Neural cell (in vitro differentiated cells): Measurements from ENCODE around the gene ICE1. TPM values are rescaled to one million over a fixed set of nuclear protein-coding genes. Genes with fewer than 3 reads are reported as not detected.

Source experiments
- H2AFZ ChIP-seq: fragments of 200-600, 300-800 bp; sonication (generic), shearing (Covaris generic); 2 replicates; pipeline ENCODE4 v1.6.0; 2014; ENCODE audit warnings: low read depth, mild to moderate bottlenecking, antibody characterized with exemption, low read length, moderate library complexity
- H3F3A ChIP-seq: fragments of 200-600 bp; shearing (Covaris generic); 2 replicates; pipeline ENCODE4 v1.6.1; 2016; ENCODE audit warnings: mild to moderate bottlenecking, moderate library complexity, mixed read lengths, antibody characterized with exemption, low read length; ENCODE audit not compliant: insufficient read depth, poor library complexity, severe bottlenecking
- H3K27ac ChIP-seq: fragments of 200-600, 300-800 bp; sonication (generic), shearing (Covaris generic); 2 replicates; pipeline ENCODE4 v1.5.1; 2014; ENCODE audit warnings: mild to moderate bottlenecking, low read length, moderate library complexity
- H3K27me3 ChIP-seq: fragments of 300-800, 200-600 bp; sonication (generic), shearing (Covaris generic); 2 replicates; pipeline ENCODE4 v1.6.0; 2014; ENCODE audit warnings: mild to moderate bottlenecking, low read depth, low read length, moderate library complexity; ENCODE audit not compliant: insufficient read depth
- H3K36me3 ChIP-seq: fragments of 300-800, 200-600 bp; sonication (generic), shearing (Covaris generic); 2 replicates; pipeline ENCODE4 v1.5.1; 2014; ENCODE audit warnings: mild to moderate bottlenecking, antibody characterized with exemption, low read length, moderate library complexity; ENCODE audit not compliant: insufficient read depth
- H3K4me2 ChIP-seq: fragments of 300-800, 200-600 bp; sonication (generic), shearing (Covaris generic); 2 replicates; pipeline ENCODE4 v1.6.0; 2014; ENCODE audit warnings: mild to moderate bottlenecking, low read length
- H3K4me3 ChIP-seq: fragments of 300-800, 200-600 bp; sonication (generic), shearing (Covaris generic); 2 replicates; pipeline ENCODE4 v1.5.1; 2014; ENCODE audit warnings: mild to moderate bottlenecking, low read length, moderate library complexity
- H3K79me2 ChIP-seq: fragments of 200-600 bp; shearing (Covaris generic); replicated peaks from 2 replicates; pipeline ENCODE4 v1.6.0; 2014; ENCODE audit warnings: mild to moderate bottlenecking, low read length, moderate library complexity; ENCODE audit not compliant: insufficient read depth
- H3K9ac ChIP-seq: fragments of 300-800, 200-600 bp; sonication (generic), shearing (Covaris generic); 2 replicates; pipeline ENCODE4 v1.6.1; 2016; ENCODE audit warnings: mild to moderate bottlenecking, low read length, mixed read lengths
- H3K9me2 ChIP-seq: fragments of 200-600 bp; shearing (Covaris generic); 2 replicates; pipeline ENCODE4 v1.6.1; 2016; ENCODE audit warnings: mild to moderate bottlenecking, low read length, mixed read lengths; ENCODE audit not compliant: insufficient read depth
- H3K9me3 ChIP-seq: fragments of 200-600, 300-800 bp; sonication (generic), shearing (Covaris generic); 2 replicates; pipeline ENCODE4 v1.6.1; 2016; ENCODE audit warnings: mild to moderate bottlenecking, mixed run types, low read length, moderate library complexity, mixed read lengths
- H4K20me1 ChIP-seq: fragments of 200-600 bp; shearing (Covaris generic); 2 replicates; pipeline ENCODE4 v1.6.1; 2016; ENCODE audit warnings: mild to moderate bottlenecking, mixed run types; ENCODE audit not compliant: insufficient read depth
- EP300 ChIP-seq: fragments of 450-650 bp; conservative IDR thresholded peaks from 2 replicates; pipeline ENCODE4 v1.6.1; 2014; ENCODE audit warnings: antibody characterized with exemption, mild to moderate bottlenecking, moderate library complexity; ENCODE audit not compliant: poor library complexity, severe bottlenecking
- EZH2 ChIP-seq: fragments of 200-600, 300-800 bp; shearing (Covaris generic), sonication (generic); IDR thresholded peaks from 2 replicates; pipeline ENCODE4 v1.6.1; 2014; ENCODE audit warnings: antibody characterized with exemption, low read length, borderline replicate concordance, mild to moderate bottlenecking; ENCODE audit not compliant: insufficient read depth, poor library complexity, severe bottlenecking
- MXI1 ChIP-seq: fragments of 450-650 bp; conservative IDR thresholded peaks from 2 replicates; pipeline ENCODE4 v1.6.1; 2014; ENCODE audit warnings: antibody characterized with exemption, mild to moderate bottlenecking; ENCODE audit not compliant: poor library complexity, severe bottlenecking
- POLR2AphosphoS5 ChIP-seq: IDR thresholded peaks from 2 replicates; pipeline ENCODE4 v1.6.1; 2012
- RAD21 ChIP-seq: fragments of 450-650 bp; conservative IDR thresholded peaks from 2 replicates; pipeline ENCODE4 v1.6.1; 2014; ENCODE audit warnings: antibody characterized with exemption, mild to moderate bottlenecking, moderate library complexity
- SMC3 ChIP-seq: fragments of 450-650 bp; conservative IDR thresholded peaks from 2 replicates; pipeline ENCODE4 v1.6.1; 2014; ENCODE audit warnings: antibody characterized with exemption, mild to moderate bottlenecking, moderate library complexity; ENCODE audit not compliant: poor library complexity
- TAF1 ChIP-seq: IDR thresholded peaks from 2 replicates; pipeline ENCODE4 v1.6.1; 2012; ENCODE audit warnings: low read depth
- polyA plus RNA-seq: library from polyadenylated mRNA; depleted of rRNA; stranded (reverse); fragments of >200 nt; gene quantifications from 2 replicates; pipeline ENCODE4 v1.2.3, GENCODE V29; 2014
- TF ChIP-seq, protein P1 (sequence below): IDR thresholded peaks from 2 replicates; pipeline ENCODE4 v1.6.1; 2012; ENCODE audit warnings: borderline replicate concordance
- TF ChIP-seq, protein P2 (sequence below): fragments of 450-650 bp; IDR thresholded peaks from 2 replicates; pipeline ENCODE4 v1.5.1; 2014; ENCODE audit warnings: antibody characterized with exemption, mild to moderate bottlenecking, moderate library complexity; ENCODE audit not compliant: poor library complexity, severe bottlenecking

ICE1 gene
- polyA plus RNA-seq, 1 donor from 2014 or later, result 22.1 TPM

DNA sequence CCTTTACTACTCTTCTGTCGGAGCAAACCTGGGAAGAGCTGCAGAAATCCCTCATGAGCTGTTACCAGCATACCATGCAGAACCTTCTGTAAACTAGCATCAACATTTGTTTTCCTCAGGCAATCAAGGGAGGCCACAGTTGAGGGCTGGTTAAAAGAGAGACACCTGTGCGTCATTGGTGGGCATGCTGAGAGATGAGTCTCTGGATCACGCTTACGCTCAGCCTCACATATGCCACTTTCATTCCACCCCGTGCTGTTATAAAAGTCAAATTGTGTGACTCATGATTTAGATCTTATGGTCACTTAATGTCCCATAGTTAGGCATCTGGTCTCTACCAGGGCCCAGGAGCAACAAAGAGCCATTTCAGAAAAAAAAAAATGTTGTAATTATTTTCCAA is 18.1 kb upstream of the ICE1 start:
- no peak overlapping the region for H2AFZ ChIP-seq
- no peaks in the 10 kb centered on the region for H4K20me1 ChIP-seq
- H3K27me3 ChIP-seq, result no peaks in the 10 kb centered on the region
- no peak overlapping the region for H3K27ac ChIP-seq
- no peaks in the 10 kb centered on the region for H3K79me2 ChIP-seq
- TF ChIP-seq TAF1 (no peak), RAD21 (no peak), MXI1 (no peak), POLR2AphosphoS5 (no peak)
- TF ChIP-seq, protein P1, sequence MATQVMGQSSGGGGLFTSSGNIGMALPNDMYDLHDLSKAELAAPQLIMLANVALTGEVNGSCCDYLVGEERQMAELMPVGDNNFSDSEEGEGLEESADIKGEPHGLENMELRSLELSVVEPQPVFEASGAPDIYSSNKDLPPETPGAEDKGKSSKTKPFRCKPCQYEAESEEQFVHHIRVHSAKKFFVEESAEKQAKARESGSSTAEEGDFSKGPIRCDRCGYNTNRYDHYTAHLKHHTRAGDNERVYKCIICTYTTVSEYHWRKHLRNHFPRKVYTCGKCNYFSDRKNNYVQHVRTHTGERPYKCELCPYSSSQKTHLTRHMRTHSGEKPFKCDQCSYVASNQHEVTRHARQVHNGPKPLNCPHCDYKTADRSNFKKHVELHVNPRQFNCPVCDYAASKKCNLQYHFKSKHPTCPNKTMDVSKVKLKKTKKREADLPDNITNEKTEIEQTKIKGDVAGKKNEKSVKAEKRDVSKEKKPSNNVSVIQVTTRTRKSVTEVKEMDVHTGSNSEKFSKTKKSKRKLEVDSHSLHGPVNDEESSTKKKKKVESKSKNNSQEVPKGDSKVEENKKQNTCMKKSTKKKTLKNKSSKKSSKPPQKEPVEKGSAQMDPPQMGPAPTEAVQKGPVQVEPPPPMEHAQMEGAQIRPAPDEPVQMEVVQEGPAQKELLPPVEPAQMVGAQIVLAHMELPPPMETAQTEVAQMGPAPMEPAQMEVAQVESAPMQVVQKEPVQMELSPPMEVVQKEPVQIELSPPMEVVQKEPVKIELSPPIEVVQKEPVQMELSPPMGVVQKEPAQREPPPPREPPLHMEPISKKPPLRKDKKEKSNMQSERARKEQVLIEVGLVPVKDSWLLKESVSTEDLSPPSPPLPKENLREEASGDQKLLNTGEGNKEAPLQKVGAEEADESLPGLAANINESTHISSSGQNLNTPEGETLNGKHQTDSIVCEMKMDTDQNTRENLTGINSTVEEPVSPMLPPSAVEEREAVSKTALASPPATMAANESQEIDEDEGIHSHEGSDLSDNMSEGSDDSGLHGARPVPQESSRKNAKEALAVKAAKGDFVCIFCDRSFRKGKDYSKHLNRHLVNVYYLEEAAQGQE, result no peak
- TF ChIP-seq, protein P2, sequence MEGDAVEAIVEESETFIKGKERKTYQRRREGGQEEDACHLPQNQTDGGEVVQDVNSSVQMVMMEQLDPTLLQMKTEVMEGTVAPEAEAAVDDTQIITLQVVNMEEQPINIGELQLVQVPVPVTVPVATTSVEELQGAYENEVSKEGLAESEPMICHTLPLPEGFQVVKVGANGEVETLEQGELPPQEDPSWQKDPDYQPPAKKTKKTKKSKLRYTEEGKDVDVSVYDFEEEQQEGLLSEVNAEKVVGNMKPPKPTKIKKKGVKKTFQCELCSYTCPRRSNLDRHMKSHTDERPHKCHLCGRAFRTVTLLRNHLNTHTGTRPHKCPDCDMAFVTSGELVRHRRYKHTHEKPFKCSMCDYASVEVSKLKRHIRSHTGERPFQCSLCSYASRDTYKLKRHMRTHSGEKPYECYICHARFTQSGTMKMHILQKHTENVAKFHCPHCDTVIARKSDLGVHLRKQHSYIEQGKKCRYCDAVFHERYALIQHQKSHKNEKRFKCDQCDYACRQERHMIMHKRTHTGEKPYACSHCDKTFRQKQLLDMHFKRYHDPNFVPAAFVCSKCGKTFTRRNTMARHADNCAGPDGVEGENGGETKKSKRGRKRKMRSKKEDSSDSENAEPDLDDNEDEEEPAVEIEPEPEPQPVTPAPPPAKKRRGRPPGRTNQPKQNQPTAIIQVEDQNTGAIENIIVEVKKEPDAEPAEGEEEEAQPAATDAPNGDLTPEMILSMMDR, result no peak
- no peaks in the 10 kb centered on the region for H3K9me2 ChIP-seq
- peaks cover 6% of the 10 kb centered on the region for H3K9me3 ChIP-seq
- no peak overlapping the region for H3K9ac ChIP-seq
- no peaks in the 10 kb centered on the region for H3K36me3 ChIP-seq
- no peak overlapping the region for H3K4me3 ChIP-seq
- H3F3A ChIP-seq, result no peaks in the 10 kb centered on the region
- H3K4me2 ChIP-seq, result no peak overlapping the region

DNA sequence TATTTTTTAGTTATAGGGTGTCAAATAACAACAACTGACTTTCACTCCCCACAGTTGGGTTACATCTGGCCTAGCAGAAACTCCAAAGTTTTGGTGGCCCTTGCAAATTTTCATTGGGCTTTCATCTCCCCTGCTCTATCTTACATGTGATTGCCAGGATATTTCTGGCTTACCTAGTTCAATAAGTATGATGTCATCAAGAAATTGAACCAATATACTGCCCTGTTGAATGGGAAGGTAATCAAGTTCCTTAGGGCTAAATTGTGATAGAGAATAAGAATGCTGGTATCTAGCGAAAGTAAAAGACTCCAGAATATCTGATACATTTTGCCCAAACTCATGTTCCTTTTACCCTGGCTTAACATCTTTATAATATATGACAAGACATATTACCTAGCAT is 17.0 kb upstream of the ICE1 start:
- H3K9me3 ChIP-seq, result peaks cover 6% of the 10 kb centered on the region
- no peaks in the 10 kb centered on the region for H3K79me2 ChIP-seq
- H3K36me3 ChIP-seq, result no peaks in the 10 kb centered on the region
- no peaks in the 10 kb centered on the region for H3F3A ChIP-seq
- H3K27ac ChIP-seq, result no peak overlapping the region
- H3K9ac ChIP-seq, result no peak overlapping the region
- TF ChIP-seq POLR2AphosphoS5 (no peak), EZH2 (no peak), SMC3 (no peak), TAF1 (no peak), EP300 (no peak), MXI1 (no peak)
- TF ChIP-seq, protein P2, result no peak
- H3K4me2 ChIP-seq, result no peak overlapping the region
- no peaks in the 10 kb centered on the region for H3K27me3 ChIP-seq
- no peaks in the 10 kb centered on the region for H3K9me2 ChIP-seq
- H4K20me1 ChIP-seq, result no peaks in the 10 kb centered on the region
- H3K4me3 ChIP-seq, result no peak overlapping the region
- no peak overlapping the region for H2AFZ ChIP-seq
